Parathyroid adenoma (tissue), 2 donors: Measurements from ENCODE around the gene PFDN6.
A peak's percentile ranks its signal among the peaks of the same experiment; 100 is the strongest.

Source experiments
- H2AFZ ChIP-seq: fragments of 300-600 bp; sonication (generic); one replicate; pipeline ENCODE4 v1.7.0; 2017; ENCODE audit warnings: antibody characterized with exemption, mild to moderate bottlenecking
- H3K27ac ChIP-seq: fragments of 300-600 bp; sonication (generic); one replicate; pipeline ENCODE4 v1.7.0; 2017
- H3K27me3 ChIP-seq: fragments of 300-600 bp; sonication (generic); one replicate; pipeline ENCODE4 v1.7.0; 2017; ENCODE audit warnings: low read length; ENCODE audit not compliant: control insufficient read depth, insufficient read depth
- H3K36me3 ChIP-seq: fragments of 300-600 bp; sonication (generic); one replicate; pipeline ENCODE4 v1.7.0; 2017; ENCODE audit warnings: low read length; ENCODE audit not compliant: control insufficient read depth, insufficient read depth
- H3K4me1 ChIP-seq: fragments of 300-600 bp; sonication (generic); one replicate; pipeline ENCODE4 v1.7.0; 2017; ENCODE audit warnings: control low read depth
- H3K4me2 ChIP-seq: fragments of 300-600 bp; sonication (generic); one replicate; pipeline ENCODE4 v1.7.0; 2017; ENCODE audit warnings: low read length
- H3K4me3 ChIP-seq: fragments of 300-600 bp; sonication (generic); one replicate; pipeline ENCODE4 v1.7.0; 2017; ENCODE audit warnings: low read depth, low read length
- H3K79me2 ChIP-seq: fragments of 300-600 bp; sonication (generic); one replicate; pipeline ENCODE4 v1.7.0; 2017; ENCODE audit warnings: control low read depth
- H3K9ac ChIP-seq: fragments of 300-600 bp; sonication (generic); one replicate; pipeline ENCODE4 v1.7.0; 2017; ENCODE audit warnings: mild to moderate bottlenecking
- H3K9me3 ChIP-seq: fragments of 300-600 bp; sonication (generic); one replicate; pipeline ENCODE4 v1.7.0; 2017; ENCODE audit warnings: low read length; ENCODE audit not compliant: control insufficient read depth
- TF ChIP-seq, protein P1 (sequence below): fragments of 300-600 bp; sonication (generic); IDR thresholded peaks from one replicate; pipeline ENCODE4 v1.7.0; 2017; ENCODE audit warnings: antibody characterized with exemption, mild to moderate bottlenecking
- donor health status: primary hyperparathyroidism.

The PFDN6 gene

GRCh38 chr6:33288141-33288920 lies 1.1 kb upstream of the PFDN6 start:
- Histone ChIP-seq H3K9ac (no peak overlapping the region), H3K27me3 (no peaks in the 10 kb centered on the region), H3K4me1 (peaks cover 11% of the 10 kb centered on the region), H3K36me3 (no peaks in the 10 kb centered on the region), H3K4me2 (peak overlapping the region; percentile 82), H3K9me3 (no peaks in the 10 kb centered on the region), H3K27ac (peak overlapping the region; percentile 65), H2AFZ (peak overlapping the region; percentile 59), H3K79me2 (peaks cover 18% of the 10 kb centered on the region), H3K4me3 (peak overlapping the region; percentile 83)
- TF ChIP-seq, protein P1, sequence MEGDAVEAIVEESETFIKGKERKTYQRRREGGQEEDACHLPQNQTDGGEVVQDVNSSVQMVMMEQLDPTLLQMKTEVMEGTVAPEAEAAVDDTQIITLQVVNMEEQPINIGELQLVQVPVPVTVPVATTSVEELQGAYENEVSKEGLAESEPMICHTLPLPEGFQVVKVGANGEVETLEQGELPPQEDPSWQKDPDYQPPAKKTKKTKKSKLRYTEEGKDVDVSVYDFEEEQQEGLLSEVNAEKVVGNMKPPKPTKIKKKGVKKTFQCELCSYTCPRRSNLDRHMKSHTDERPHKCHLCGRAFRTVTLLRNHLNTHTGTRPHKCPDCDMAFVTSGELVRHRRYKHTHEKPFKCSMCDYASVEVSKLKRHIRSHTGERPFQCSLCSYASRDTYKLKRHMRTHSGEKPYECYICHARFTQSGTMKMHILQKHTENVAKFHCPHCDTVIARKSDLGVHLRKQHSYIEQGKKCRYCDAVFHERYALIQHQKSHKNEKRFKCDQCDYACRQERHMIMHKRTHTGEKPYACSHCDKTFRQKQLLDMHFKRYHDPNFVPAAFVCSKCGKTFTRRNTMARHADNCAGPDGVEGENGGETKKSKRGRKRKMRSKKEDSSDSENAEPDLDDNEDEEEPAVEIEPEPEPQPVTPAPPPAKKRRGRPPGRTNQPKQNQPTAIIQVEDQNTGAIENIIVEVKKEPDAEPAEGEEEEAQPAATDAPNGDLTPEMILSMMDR, result no peak

- H3K27me3 ChIP-seq, result no peaks in the 10 kb centered on the region
- no peaks in the 10 kb centered on the region for H3K9me3 ChIP-seq
- peak overlapping the region; percentile 65 for H3K27ac ChIP-seq
- H3K79me2 ChIP-seq, result peaks cover 18% of the 10 kb centered on the region
- peaks cover 11% of the 10 kb centered on the region for H3K4me1 ChIP-seq
- H3K4me3 ChIP-seq, result peak overlapping the region; percentile 83
- H3K4me2 ChIP-seq, result peak overlapping the region; percentile 82
- no peaks in the 10 kb centered on the region for H3K36me3 ChIP-seq
- peak overlapping the region; percentile 41 for H3K9ac ChIP-seq
- H2AFZ ChIP-seq, result peak overlapping the region; percentile 59
- TF ChIP-seq, protein P1, result no peak
Observed at GRCh38 chr6:33289784-33290315, 449 bp downstream of the PFDN6 start.

- Histone ChIP-seq H3K79me2 (peaks cover 18% of the 10 kb centered on the region), H3K27ac (no peak overlapping the region), H3K27me3 (no peaks in the 10 kb centered on the region), H3K9me3 (no peaks in the 10 kb centered on the region), H3K4me1 (peaks cover 11% of the 10 kb centered on the region), H3K4me2 (peak overlapping the region; percentile 82), H3K36me3 (no peaks in the 10 kb centered on the region), H3K4me3 (peak overlapping the region; percentile 83), H2AFZ (no peak overlapping the region), H3K9ac (no peak overlapping the region)
- TF ChIP-seq, protein P1, result no peak
Observed at GRCh38 chr6:33290459-33290858, 1.1 kb downstream of the PFDN6 start.

DNA sequence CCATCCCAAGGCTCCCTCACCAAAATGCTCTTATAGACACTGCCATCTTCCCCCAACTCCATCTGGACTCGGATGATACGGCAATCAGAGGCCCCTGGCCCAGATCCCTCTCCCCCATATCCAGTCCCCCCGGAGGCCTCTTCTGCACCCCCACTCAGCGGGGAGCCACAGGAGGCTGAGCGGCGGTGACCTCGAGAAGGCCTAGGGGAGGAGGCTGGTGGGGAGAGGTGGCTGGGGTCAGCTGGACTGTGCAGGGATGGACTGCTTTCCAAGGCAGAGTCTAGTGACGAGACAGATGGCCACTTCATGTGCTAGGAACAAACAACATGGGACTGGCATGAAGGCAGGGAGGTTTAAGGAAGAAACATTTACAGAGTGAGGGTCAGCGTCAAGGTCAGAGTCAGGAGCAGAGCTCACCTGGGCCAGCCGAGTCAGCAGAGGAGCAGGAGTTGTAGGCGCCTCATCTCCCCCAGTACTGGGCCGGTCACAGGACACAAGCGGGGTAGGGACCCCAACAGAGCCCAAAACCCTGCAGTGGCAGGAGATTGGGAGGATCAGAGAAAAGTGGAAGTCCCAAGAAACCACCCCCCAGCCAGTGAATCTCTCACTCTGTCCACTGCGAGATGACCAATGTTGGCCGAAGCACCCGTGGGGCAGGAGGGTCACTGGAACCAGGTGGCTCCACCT lies 3.7 kb downstream of the PFDN6 start:
- TF ChIP-seq, protein P1, result no peak
- H3K36me3 ChIP-seq, result no peaks in the 10 kb centered on the region
- no peak overlapping the region for H3K9ac ChIP-seq
- no peak overlapping the region for H3K4me3 ChIP-seq
- no peaks in the 10 kb centered on the region for H3K9me3 ChIP-seq
- H2AFZ ChIP-seq, result no peak overlapping the region
- no peaks in the 10 kb centered on the region for H3K27me3 ChIP-seq
- H3K4me1 ChIP-seq, result peaks cover 12% of the 10 kb centered on the region
- H3K27ac ChIP-seq, result no peak overlapping the region
- H3K79me2 ChIP-seq, result peaks cover 19% of the 10 kb centered on the region
- H3K4me2 ChIP-seq, result no peak overlapping the region
